Measurements from ENCODE around the gene VAC14.

DNA sequence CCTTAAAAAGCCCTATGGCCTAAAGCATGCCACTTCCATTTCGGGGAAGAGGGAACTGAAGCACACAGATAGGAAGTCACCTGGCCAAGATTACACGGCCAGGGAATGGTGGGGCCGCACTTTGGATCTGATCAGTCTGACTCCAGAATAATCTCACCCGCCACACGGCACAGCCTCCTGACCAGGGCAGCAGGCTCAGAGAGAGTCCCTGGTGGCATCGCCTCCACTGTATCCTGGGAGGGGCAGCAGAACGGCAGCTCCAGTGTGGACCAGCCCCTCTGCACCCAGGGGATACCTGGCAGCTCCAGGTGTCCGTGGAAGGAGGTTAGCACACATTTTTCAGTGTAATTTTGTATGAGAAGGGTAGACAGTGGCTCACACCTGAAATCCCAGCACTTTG is 35.5 kb downstream of the VAC14 start:
- TF ChIP-seq, protein P1, sequence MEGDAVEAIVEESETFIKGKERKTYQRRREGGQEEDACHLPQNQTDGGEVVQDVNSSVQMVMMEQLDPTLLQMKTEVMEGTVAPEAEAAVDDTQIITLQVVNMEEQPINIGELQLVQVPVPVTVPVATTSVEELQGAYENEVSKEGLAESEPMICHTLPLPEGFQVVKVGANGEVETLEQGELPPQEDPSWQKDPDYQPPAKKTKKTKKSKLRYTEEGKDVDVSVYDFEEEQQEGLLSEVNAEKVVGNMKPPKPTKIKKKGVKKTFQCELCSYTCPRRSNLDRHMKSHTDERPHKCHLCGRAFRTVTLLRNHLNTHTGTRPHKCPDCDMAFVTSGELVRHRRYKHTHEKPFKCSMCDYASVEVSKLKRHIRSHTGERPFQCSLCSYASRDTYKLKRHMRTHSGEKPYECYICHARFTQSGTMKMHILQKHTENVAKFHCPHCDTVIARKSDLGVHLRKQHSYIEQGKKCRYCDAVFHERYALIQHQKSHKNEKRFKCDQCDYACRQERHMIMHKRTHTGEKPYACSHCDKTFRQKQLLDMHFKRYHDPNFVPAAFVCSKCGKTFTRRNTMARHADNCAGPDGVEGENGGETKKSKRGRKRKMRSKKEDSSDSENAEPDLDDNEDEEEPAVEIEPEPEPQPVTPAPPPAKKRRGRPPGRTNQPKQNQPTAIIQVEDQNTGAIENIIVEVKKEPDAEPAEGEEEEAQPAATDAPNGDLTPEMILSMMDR (IDR thresholded peaks at IDR 0.05): no peak
- no peak for TF ChIP-seq ZFX (IDR thresholded peaks at IDR 0.05; ENCODE audit: borderline replicate concordance)
